ENCODE measurements around the gene DHH. TPM values are rescaled to one million over a fixed set of nuclear protein-coding genes. Genes with fewer than 3 reads are reported as not detected.

Gene DHH
- total RNA-seq, 3 donors from 2014 or later = 0.26 to 0.54 (median 0.46) TPM

GRCh38 chr12:49037947-49038237 lies 56.7 kb downstream of the DHH start:
- ATAC-seq (no peak), DNase-seq (peak in 1 of 3 donors; percentile 13)
- Histone ChIP-seq H3K9me3 (no peaks in the 10 kb centered on the region), H3K4me1 (ENCODE audit: low read depth) (no peaks in the 10 kb centered on the region), H3K36me3 (ENCODE audit: low read depth) (peaks cover 32% of the 10 kb centered on the region), H3K4me3 (no peak overlapping the region)
- no peak for TF ChIP-seq CTCF (IDR thresholded peaks at IDR 0.05)
- intact Hi-C loops (cut with DNase I, micrococcal nuclease) = no loop called here

- ATAC-seq (no peak), DNase-seq (peak in 2 of 3 donors; percentile 12 to 43)
- Histone ChIP-seq H3K36me3 (ENCODE audit: low read depth) (peaks cover 26% of the 10 kb centered on the region), H3K4me3 (no peak overlapping the region), H3K9me3 (no peaks in the 10 kb centered on the region), H3K4me1 (ENCODE audit: low read depth) (no peaks in the 10 kb centered on the region)
- TF ChIP-seq CTCF (IDR thresholded peaks at IDR 0.05) = no peak
- intact Hi-C loops (cut with DNase I, micrococcal nuclease) = no loop called here
These were observed 57.3 kb downstream of the DHH start for GRCh38 chr12:49037111-49037946.

Other genes starting within 250 kb of the DHH start
- 100 to 1,000 TPM in 1 of 3 donors, 10 to 100 TPM in 2; 70.0 to 105 (median 91.0) TPM for gene DDX23, start 242.6 kb downstream of the DHH start, total RNA-seq
- 1 to 10 TPM; 1.1 to 3.5 (median 2.4) TPM for gene RND1, start 228.9 kb downstream of the DHH start, total RNA-seq
- gene FKBP11, start 169.3 kb downstream of the DHH start, total RNA-seq = 10 to 100 TPM; 16.9 to 41.3 (median 22.9) TPM
- 100 to 1,000 TPM; 207 to 280 (median 266) TPM for gene ARF3, start 137.3 kb downstream of the DHH start, total RNA-seq
- 1 to 10 TPM in 1 of 3 donors, under 1 TPM in 2; 0.49 to 1.1 (median 0.76) TPM for gene WNT10B, start 123.1 kb downstream of the DHH start, total RNA-seq
- gene WNT1, start 116.5 kb downstream of the DHH start, total RNA-seq = not detected
- gene DDN, start 95.4 kb downstream of the DHH start, total RNA-seq = under 1 TPM in 1 of 3 donors, not detected in 2; 0.12 TPM
- gene PRKAG1, start 76.0 kb downstream of the DHH start, total RNA-seq = 10 to 100 TPM; 51.5 to 60.1 (median 52.2) TPM
- gene KMT2D, start 34.0 kb downstream of the DHH start, total RNA-seq = 100 to 1,000 TPM in 1 of 3 donors, 10 to 100 TPM in 2; 83.3 to 102 (median 88.5) TPM
- gene RHEBL1, start 24.8 kb downstream of the DHH start, total RNA-seq = under 1 TPM; 0.23 to 0.58 (median 0.38) TPM
- gene LMBR1L, start 16.0 kb upstream of the DHH start, total RNA-seq = 10 to 100 TPM; 46.1 to 77.4 (median 68.1) TPM
- 100 to 1,000 TPM; 391 to 679 (median 491) TPM for gene TUBA1B, start 36.6 kb upstream of the DHH start, total RNA-seq
- 100 to 1,000 TPM in 1 of 3 donors, 10 to 100 TPM in 2; 20.5 to 295 (median 64.4) TPM for gene TUBA1A, start 94.3 kb upstream of the DHH start, total RNA-seq
- 100 to 1,000 TPM; 128 to 260 (median 236) TPM for gene TUBA1C, start 170.3 kb upstream of the DHH start, total RNA-seq
- 10 to 100 TPM in 1 of 3 donors, 1 to 10 TPM in 2; 5.1 to 69.5 (median 8.6) TPM for gene PRPH, start 200.3 kb upstream of the DHH start, total RNA-seq
- 10 to 100 TPM in 1 of 3 donors, 1 to 10 TPM in 2; 4.4 to 18.8 (median 5.8) TPM for gene TROAP, start 228.5 kb upstream of the DHH start, total RNA-seq
- gene C1QL4, start 242.4 kb upstream of the DHH start, total RNA-seq = not detected

Data from mucosa of descending colon (tissue), 3 donors.